GM21526 (cell line): Measurements from ENCODE around the gene CDS1.
A peak's percentile ranks its signal among the peaks of the same experiment; 100 is the strongest.
"Not testable (repeated sequence)": the region's sequence is repeated elsewhere in the genome, so short reads cannot be mapped to it uniquely, and the experiment has no call there.

Source experiments
- ATAC-seq: cut with Tn5 transposase; IDR thresholded peaks from one replicate; pipeline ENCODE4 v1.9.1; 2021; ENCODE audit warnings: moderate library complexity; ENCODE audit not compliant: unreplicated experiment, low FRiP score

CDS1 gene

DNA sequence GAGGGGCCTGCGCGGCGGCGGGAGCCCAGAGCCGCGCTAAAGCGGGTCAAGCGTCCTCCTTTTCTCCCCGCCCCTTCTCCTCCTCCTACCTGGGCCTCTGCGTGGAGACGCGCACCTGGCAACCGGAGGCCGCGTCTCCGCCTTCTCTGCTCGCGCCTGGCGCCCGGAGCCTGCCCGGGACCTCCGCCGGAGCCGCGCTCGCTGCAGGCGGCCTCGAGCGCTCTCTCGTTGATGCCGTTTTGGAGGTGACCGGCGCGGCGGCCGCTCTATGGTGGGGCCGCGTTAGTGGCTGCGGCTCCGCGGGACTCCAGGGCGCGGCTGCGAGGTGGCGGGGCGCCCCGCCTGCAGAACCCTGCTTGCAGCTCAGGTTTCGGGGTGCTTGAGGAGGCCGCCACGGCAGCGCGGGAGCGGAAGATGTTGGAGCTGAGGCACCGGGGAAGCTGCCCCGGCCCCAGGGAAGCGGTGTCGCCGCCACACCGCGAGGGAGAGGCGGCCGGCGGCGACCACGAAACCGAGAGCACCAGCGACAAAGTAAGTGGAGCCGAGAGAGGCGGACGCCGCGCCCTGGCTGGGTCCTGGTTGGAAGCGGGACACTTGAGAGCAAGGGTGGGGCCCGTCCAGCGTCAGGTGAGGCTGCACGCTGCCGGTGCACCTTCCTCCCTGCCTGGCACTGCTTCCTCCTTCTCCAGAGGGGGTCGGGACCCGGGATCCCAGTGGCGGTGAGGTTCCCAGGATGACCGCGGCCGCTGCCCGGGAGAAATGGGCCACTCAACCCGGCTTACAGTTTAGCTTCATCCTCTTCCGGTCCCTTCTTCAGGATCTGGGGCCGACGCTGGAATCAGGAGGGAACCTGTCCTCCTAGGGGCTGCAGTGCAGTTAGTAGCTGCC, at the start of gene CDS1:
CDS1 (plus strand) TSS at position 140 of the 888 bp plus-strand sequence; CDS start at position 415, 275 bp downstream.
- peak; percentile 58 for ATAC-seq

DNA sequence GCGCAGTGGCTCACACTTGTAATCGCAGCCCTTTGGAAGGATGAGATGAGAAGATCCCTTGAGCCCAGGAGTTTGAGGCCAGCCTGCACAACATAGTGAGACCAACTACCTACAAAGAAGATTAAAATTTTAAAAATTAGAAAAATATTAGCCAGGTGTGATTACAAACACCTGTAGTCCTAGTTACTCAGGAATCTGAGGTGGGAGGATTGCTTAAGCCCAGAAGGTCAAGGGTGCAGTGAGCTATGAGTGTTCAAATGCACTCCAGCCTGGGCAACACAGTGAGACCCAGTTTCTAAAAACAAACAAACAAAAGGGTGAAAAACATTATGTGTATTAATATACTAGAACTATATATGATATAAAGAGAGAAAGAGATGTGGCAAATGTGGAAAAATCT, 47.0 kb upstream of the CDS1 start:
- no peak for ATAC-seq

DNA sequence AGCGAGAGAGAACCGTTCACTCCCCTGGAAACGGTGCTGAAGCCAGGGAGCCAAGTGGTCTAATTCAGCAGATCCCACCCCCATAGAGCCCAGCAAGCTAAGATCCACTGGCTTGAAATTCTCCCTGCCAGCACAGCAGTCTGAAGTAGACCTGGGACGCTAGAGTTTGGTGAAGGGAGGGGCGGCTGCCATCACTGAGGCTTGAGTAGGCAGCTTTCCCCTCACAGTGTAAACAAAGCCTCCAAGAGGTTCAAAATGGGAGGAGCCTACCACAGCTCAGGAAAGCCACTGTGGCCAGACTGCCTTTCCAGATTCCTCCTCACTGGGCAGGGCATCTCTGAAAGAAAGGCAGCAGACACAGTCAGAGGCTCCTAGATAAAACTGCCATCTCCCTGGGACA, 37.8 kb upstream of the CDS1 start:
- no peak for ATAC-seq

DNA sequence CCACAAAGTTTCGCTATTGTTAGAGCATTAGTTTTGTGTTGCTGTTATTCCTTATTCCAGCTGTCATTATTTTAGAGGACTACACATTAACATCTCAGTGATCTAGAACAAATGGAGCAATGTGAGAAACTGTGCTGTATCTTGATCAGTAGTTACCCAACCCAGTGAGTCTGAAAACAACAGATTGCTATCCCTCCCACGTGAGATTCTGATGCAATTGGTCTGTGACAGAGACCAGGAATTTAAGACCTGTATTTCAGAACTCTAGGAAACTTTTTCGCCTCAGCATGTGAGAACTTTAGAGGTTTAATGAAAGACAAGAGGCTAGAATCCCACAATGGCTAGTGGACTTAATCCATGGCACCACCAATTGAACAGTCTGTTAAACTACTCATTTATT, 35.7 kb upstream of the CDS1 start:
- no peak for ATAC-seq

DNA sequence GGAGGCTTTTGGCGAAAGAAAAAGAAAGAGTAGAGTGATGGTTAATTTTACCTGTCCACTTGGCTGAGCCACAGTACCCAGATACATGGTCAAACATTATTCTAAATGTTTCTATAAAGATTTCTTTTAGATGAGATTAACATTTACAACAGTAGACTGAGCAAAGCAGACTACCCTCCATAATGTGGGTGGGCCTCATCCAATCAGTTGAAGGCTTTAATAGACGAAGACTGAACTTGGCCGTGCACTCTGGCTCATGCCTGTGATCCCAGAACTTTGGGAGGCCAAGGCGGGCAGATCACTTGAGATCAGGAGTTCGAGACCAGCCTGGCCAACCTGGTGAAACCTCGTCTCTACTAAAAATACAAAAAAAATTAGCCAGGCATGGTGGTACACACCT, 33.7 kb upstream of the CDS1 start:
- not testable (repeated sequence) for ATAC-seq

DNA sequence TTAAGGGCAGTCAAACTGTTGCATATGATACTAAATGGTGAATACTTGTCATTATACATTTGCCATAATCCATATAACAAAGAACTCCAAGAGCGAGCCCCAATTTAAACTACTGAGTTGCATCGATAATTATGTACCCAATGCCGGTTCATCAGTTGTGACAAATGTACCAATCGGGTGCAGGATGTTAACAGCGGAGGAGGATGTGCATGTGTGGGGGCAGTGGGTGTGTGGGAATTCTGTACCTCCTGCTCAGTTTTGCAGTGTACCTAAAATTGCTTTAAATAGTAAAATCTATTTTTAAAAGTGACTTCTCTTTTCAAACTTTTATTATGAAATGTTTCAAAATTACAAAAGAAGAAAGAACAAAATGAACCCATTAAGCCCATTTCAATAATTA, 20.8 kb upstream of the CDS1 start:
- ATAC-seq: no peak

DNA sequence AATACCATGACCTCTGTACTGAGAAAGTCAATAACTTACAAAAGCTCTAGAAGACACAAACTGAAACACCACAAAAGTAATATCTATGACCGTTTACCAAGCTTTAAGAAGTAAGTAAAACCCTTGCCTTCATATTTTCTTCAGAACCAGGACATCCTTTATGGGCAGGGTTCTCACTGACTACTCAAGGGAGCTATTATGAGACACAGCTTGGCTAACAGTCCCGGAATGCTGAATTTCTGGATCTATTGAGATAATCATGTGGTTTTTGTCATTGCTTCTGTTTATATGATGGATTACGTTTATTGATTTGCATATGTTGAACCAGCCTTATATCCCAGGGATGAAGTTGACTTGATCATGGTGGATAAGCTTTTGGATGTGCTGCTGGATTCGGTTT, 19.9 kb upstream of the CDS1 start:
- no peak for ATAC-seq

DNA sequence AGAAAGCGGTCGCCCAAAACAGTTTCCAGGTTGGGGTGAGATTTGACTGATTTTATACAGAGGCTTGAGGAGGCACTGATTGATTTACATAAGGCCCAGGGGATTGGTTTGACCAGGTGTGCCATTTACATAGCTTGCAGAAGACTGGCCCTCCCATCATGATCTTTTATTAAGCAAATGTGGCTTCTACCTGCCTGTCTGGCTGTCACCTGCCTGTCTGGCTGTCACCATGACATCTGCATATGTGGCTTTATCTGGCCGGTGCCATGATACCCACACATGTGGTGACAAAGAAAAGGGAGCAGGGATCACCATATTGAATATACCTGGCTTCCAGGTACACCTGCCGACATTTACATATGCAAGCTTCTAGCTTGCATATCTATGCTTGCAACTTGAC, 17.0 kb upstream of the CDS1 start:
- ATAC-seq: no peak

DNA sequence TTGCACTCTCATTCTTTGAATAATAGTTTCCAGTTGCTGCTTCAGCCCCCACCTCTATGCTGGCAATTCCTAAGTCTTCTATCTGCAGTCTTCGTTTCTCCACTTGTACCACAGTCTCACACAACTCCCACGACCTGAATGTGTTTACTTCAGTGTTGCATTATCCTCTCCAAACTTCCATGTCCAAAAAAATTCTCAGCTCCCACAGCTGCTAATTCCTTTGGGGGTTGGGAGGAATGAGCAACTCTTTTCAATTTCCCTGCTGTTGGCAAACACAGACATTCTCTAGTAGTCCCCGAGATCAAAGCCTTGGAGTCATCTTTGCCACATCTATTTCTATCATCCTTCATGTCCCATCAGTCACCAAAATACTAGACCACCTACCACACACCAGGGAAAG, 14.4 kb upstream of the CDS1 start:
- no peak for ATAC-seq

DNA sequence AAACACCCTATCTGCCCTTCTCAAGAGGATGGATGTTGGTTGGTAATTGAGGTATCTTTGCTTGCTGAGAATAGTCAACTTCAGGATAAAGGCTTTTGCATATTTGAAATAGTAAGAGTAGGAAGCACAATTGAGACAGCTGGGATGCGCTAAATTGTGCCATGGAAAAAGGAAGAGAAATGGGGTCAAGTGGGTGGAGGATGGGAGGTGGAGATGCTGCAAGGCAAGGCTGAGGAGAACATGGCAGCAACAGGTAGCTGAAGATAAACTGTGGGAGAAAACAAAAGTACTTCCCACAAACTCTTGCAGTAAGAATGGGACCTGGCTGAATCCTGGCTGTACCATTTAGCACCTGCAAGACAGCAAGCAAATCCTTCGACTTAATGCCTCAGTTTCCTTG, 13.9 kb upstream of the CDS1 start:
- no peak for ATAC-seq

DNA sequence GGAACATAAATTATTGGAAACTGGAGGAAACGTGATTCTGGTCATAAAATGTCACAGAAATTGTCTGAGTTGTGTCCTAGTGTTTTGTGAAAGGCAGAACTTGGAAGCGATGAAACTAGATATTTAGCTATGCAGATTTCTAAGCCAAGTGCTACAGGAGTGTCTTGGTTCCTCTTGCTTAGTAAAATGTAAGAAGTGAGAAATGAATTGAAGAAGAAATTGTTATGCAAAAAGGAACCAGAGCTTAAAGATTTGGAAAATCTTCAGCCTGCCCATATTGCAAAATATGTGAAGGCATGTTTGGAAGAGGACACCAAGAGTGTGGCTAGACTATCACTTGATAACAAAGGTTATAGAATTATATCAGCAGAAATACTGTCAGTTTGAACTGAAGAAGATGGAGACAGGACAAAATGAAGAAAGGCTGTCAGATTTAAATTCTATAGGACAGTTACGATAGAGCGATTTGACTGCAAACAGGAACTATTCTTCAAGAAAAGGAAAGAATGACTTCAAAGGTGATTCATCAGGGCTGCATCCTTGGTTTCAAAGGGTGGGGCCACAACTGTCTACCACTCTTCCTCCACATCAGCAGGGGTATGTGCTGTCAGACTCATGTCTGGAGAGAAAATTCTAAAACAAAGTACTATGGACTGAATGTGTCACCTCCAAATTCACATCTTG, 9.4 kb upstream of the CDS1 start:
- ATAC-seq: no peak

DNA sequence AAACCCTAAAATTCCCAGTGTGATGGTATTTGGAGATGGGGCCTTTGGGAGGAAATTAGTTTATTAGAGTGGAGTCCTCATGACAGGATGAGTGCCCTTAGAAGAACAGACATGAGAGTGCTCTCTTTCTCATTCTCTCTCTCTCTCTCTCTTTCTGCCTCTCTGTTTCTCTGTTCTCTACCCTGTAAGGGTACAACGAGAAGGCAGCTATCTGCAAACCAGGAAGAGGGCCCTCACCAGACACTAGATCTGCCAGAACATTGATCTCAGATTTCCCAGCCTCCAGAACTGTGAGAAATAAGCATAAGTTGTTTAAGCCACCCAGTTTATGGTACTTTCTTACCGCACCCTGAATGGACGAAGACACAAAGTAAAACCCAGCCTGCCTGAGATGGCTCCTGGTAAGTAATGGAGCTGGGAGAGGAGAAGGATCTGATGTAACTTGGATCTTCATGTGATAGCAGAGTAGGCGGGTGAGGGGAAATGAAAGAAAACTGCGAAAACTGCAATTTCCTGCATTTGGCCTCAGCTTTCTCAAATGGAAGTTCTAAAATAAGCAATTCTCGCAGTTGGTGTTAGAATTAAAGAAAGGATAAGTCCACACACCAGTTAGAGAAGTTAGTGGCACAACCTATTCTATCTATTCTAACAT, 8.7 kb upstream of the CDS1 start:
- no peak for ATAC-seq

DNA sequence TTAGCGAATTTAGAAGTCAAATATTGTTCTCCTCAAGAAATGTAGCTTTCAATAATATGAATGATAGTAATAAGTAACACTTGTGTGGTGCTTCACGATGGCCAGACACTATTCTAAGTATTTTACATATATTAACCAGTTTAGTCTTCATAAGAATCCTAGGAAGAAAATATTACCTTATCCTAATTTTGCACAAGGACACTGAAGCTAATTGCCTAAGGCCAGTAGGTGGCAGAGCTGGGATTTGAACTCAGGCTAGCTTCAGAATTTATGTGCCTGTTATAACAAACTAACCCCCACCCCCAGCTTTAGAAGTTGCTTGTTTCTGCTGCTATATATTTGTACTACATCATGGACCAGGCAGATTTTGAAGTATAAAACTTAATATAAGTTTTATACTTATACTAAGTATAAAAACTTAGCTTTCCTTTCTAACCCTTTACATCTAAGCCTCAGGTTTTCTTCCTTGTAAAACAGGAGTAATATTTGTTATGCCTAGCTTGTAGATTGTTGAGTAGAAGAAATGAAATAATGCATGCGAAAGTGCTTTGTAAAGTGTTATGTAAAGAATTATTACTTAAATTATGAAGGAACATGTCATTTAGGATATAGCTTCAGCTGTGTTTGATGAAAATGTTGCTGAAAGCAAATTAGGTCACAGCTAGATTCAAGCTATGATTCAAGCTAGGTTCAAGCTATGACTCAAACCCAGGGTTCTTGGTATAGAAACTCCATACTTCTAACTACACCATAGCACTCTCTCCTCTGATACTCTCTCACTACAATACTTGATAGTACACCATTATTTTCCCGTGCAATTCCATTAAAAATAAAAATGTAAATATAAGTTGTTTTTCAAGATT, 4.2 kb upstream of the CDS1 start:
- no peak for ATAC-seq

DNA sequence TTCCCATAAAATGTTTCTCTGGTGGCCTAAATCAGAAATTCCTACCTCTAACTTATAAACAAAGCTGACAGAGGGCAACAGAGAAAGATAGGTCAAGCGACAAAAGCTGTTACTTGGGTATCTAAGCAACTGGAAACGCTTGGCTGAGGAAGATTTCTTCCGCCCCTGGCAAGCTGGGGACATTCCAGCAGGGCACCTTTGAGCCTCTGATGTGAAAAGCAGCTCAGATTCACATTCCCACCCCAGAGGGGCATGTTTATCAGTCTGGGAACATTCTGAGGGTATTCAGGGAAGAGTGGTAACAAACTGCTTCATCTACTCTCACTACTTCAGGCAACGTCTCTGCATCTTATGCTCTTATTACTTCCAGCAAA, 3.5 kb upstream of the CDS1 start:
- ATAC-seq: no peak

DNA sequence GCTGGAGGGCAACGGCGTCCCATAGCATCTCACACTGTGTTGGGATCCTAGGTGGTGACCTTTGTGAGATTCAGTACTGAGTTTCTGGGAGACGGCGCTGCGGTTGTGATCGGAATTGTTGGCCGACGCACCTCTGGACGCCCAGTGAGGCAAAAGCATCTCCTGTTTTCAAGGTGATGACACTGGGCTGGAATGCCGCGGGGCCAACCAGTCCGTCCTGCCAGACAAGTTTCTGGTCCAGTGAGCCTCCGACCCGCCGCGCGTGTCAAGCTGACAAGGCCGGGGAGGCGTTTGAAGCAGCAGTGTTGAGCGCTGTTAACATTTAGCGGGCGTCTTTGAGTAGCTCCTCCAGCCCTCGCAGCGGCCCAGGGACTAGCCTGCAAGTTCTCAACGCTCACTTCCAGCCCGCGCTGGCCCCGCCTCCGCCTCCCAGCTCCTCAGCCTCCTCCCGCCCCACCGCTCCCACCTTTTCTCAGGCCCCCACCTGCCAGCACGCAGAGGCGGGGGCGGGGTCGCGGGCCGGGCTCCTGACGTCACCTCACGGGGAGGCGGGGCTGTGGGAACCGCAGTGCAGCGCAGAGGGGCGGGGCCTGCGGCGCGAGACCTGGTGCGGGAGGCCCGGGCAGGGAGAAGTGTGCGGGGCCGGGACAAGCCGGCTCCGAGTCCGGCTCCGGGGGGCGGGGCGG, 482 bp upstream of the CDS1 start:
- ATAC-seq: peak; percentile 84

DNA sequence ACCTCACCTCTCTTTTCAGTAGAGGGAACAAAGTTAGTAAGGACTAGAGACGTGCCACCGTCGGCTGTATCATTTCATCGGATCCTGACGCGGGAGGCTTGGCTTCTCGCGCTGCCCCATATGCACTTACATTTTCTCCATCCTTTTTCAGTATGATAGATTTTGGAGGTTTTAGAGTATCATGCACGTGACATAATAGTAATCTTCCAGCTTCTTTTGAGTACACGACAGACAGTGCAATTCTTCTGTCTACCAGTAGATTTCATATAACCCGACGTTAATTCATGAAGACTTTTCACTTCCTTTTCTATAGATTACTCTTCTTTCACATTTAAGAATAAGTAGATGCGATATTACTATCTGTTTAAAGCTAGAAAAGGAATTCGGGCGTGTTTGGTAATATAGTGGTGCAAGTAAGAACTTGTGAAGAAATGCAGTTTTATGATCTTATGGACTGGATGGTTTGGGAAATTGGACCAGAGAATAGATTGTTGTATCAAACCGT, 1.0 kb downstream of the CDS1 start:
- ATAC-seq: no peak

DNA sequence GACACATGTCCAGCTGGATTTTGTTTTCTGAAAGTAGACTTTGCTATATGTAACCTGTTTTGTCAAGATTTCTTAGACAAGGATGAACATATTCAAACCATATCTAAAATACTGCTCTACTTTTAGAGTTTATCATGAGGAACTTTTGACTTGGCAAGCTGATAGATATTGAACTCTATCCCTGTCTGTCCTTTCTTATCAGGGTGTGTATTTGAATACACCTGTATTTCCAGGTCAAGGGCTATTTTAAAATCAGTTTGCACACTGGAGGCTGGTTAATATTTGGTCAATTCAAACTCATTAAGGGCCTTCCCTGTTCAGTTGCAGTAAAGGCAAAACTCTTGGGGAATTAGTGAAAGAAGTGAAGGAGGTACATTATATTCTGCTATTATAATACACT, 2.3 kb downstream of the CDS1 start:
- ATAC-seq: no peak

DNA sequence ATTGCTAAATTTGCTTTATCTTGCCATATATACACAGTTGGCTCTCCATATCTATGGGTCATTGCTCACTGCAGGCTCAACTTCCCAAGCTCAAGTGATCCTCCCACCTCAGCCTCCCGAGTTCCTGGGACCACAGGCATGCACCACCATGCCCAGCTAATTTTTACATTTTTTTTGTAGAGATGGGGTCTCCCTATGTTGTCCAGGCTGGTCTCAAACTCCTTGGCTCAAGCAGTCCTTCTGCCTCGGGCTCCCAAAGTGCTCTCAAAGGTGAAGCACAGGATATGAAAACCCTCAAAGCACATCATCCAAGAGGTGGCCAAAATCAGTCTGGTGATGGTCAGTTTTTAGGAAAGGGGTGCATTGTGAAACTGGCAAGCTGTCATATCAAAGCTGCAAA, 11.8 kb downstream of the CDS1 start:
- no peak for ATAC-seq

DNA sequence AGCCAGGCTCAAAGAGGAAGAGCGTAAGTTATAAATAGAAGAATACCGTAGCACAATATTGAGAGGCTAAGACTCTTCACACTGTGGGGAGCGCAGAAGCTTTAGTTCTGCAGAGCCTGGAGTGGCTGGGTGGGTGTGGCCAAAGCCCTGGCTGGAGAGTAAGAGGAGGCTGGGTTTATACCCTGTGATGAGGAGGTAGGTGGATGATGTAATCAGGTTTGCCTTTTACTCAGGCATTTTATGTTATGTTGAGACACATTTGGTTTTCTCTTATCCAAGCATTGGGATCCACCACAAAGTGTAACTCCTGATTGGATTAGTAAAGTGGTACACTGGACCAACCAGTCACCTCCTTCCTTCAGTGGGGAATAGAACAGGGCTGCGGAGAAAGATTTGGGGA, 13.9 kb downstream of the CDS1 start:
- no peak for ATAC-seq

DNA sequence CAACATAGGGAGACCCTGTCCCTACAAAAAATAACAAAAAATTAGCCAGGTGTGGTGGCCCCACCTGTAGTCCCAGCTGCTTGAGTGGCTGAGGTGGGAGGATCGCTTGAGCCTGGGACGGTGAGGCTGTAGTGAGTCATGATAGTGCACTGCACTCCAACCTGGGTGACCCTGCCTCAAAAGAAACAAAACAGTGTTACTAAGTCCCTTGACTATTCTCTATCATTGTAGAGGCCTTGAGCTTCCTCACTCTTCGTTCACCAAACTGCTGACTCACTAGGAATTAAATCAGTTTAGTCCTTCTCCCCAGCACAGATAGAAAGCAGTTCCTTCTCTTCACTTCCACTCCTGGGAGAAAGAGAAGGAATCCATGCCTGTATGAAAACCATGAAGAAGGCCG, 14.5 kb downstream of the CDS1 start:
- ATAC-seq: no peak
